ENCODE results near the gene THRA. TPM values are rescaled to one million over a fixed set of nuclear protein-coding genes. Genes with fewer than 3 reads are reported as not detected.

Gene THRA
- total and polyA plus RNA-seq, 8 donors = 37.9 to 80.7 (median 72.3) TPM

DNA sequence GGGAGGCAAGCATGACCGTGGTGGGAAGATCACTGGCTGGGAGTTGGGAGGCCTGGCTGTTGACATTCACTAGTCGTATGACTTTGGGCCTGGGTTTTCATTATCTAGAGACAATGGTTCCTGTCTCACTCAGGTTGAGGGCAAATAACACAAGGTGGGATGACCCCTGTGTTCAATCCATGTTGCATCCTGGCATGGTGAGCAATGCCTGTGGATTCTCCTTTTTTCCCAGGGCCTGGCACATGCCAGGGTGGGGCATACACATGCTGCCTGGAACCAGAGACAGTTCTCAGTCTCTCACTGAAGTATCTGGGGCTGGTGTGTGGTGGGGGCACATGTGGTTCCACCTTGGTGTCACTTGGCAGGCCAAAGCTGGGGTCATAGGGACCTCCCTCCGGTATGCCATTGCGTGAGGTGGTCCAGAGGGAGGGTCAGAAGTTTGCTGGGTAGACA, 5.4 kb downstream of the THRA start:
- no peaks in the 10 kb centered on the region for H3K36me3 ChIP-seq
- peak overlapping the region; percentile 79 to 83 for H3K27ac ChIP-seq
- H3K9me3 ChIP-seq = no peaks in the 10 kb centered on the region
- TF ChIP-seq, protein P1, sequence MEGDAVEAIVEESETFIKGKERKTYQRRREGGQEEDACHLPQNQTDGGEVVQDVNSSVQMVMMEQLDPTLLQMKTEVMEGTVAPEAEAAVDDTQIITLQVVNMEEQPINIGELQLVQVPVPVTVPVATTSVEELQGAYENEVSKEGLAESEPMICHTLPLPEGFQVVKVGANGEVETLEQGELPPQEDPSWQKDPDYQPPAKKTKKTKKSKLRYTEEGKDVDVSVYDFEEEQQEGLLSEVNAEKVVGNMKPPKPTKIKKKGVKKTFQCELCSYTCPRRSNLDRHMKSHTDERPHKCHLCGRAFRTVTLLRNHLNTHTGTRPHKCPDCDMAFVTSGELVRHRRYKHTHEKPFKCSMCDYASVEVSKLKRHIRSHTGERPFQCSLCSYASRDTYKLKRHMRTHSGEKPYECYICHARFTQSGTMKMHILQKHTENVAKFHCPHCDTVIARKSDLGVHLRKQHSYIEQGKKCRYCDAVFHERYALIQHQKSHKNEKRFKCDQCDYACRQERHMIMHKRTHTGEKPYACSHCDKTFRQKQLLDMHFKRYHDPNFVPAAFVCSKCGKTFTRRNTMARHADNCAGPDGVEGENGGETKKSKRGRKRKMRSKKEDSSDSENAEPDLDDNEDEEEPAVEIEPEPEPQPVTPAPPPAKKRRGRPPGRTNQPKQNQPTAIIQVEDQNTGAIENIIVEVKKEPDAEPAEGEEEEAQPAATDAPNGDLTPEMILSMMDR (IDR thresholded peaks at IDR 0.05) = no peak
- DNase-seq (no peak), ATAC-seq (no peak)
- H3K4me1 ChIP-seq = peaks cover 64 to 91% of the 10 kb centered on the region in 2 donors
- no peak overlapping the region for H3K4me3 ChIP-seq
- intact Hi-C loops (cut with DNase I) = no loop called here
- H3K27me3 ChIP-seq = no peaks in the 10 kb centered on the region

DNA sequence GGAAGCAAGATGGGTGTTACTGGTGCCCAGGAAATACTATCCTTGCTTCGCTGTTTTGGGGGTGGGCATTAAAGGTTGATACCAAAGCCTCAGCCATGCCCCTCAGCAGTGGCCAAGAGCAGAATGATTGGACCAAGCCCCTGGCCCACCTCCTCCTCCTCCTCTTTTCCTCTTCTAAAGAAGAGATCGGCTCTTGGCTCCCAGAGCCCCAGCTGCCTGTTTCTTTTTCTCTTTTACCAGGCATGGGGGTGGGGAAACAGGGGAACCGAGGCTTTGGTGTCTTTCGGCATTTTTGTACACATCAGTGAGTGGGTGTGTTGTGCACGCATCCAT, 5.8 kb downstream of the THRA start:
- TF ChIP-seq, protein P1 (IDR thresholded peaks at IDR 0.05) = no peak
- Histone ChIP-seq H3K27ac (peak overlapping the region; percentile 79 to 83), H3K36me3 (no peaks in the 10 kb centered on the region), H3K4me3 (peak overlapping the region in 1 of 2 donors; percentile 21), H3K27me3 (no peaks in the 10 kb centered on the region), H3K9me3 (no peaks in the 10 kb centered on the region), H3K4me1 (peaks cover 67 to 94% of the 10 kb centered on the region in 2 donors)
- DNase-seq (no peak), ATAC-seq (no peak)
- intact Hi-C loops (cut with DNase I) = no loop called here

DNA sequence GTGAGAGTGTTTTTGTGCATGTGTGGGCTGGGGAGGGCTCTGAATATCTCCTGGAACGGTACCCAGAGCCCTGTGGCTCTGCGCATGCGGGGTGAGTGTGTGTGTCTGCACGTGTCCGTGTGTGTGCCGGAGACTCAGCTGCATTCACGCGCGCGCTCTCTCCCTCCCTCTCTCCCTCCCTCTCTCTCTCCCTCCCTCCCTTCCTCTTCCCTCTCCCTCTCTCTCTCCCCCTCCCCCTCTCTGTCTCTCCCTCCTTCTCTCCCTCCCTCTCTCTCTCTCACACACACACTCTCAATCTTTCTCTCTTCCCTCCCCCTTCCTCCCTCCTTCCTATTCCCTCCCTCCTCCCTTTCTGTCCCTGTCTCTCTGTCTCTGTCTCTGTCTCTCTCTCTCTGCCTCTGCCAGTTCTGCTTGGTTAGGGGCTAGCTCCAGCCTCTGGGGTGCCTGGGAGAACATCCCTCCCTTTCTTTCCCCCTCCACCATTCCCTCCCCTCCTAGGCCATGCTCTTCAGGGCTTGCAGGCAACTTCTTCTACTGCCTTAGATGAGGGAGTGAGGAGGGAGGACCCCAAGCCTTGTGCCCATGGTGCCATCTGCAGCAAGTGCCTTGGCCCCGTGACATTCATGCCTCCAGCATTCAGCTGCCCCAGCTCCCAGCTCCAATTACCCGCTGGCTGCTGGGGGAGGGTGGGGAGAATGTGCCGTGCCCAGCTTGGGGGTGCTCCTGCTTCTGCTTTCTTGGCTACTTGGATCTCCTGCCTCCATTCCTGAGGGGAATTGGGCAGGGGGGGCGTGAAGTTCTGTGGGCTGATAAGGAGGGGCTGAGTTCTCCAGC, 6.4 kb downstream of the THRA start:
- peak; percentile 88 to 94 (median 92) for DNase-seq
- ATAC-seq = peak; percentile 21
- peak overlapping the region; percentile 79 to 83 for H3K27ac ChIP-seq
- H3K36me3 ChIP-seq = no peaks in the 10 kb centered on the region
- no peaks in the 10 kb centered on the region for H3K27me3 ChIP-seq
- intact Hi-C loops (cut with DNase I) = no loop called here
- peak overlapping the region in 1 of 2 donors; percentile 21 for H3K4me3 ChIP-seq
- peaks cover 64 to 94% of the 10 kb centered on the region in 2 donors for H3K4me1 ChIP-seq
- H3K9me3 ChIP-seq = no peaks in the 10 kb centered on the region
- TF ChIP-seq, protein P1 (IDR thresholded peaks at IDR 0.05) = no peak

DNA sequence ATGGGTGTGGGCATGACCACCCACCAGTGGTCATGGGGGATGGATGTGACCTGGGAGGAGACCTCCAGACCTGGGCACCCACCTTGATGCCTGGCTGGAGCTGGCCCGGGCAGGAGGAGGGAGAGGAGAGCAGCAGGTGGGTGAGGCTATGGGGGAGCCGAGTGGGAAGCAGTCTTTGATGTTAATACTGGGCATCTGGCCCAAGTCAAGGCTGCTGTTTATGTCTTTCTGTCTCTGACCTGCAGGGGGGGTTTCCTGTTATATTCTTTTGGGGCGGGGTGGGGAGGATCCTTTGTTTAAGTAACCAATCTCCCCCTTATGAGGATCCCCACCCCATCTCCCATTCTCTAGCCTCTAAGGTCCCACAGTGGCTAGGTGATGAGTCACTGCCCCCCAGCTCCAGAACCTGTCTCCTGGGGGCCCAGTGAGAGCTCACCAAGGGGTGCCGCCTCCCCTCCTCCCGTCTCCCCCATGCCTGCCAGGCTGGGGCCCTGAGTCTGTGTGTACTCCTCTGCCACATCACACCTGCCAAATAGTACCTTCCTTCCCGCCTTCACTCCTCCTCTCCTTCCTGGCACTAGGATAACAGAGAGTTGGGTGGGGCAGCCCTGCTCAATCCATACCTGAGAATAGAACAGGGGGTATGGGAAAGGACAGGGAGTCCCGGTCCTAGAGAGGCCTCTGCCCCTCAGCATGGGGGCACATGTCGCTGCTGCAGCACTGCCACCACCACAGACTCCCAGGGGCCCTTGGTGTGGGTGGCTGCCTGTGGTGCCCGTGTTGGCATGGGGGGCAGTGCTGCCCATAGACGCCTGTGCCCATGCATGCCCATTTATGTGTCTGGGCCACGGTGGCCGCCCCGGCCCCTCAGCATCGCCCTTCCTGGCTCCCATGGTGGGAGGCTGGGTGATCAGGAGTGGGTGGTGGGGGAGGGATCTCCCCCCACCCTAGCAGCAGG, 7.3 kb downstream of the THRA start:
- TF ChIP-seq, protein P1 (IDR thresholded peaks at IDR 0.05) = peak in 1 of 2 donors; percentile 33
- Histone ChIP-seq H3K36me3 (no peaks in the 10 kb centered on the region), H3K4me3 (peak overlapping the region in 1 of 2 donors; percentile 21), H3K4me1 (peaks cover 58 to 94% of the 10 kb centered on the region in 2 donors), H3K27ac (peak overlapping the region; percentile 76 to 83), H3K9me3 (no peaks in the 10 kb centered on the region), H3K27me3 (no peaks in the 10 kb centered on the region)
- ATAC-seq = peak; percentile 4
- intact Hi-C loops (cut with DNase I) = no loop called here
- peak in 1 of 4 donors; percentile 66 for DNase-seq

All from left lung (tissue), 10 donors.